Glomerular endothelial cell (primary cell): ENCODE measurements around the gene IL36RN. TPM values are rescaled to one million over a fixed set of nuclear protein-coding genes. Genes with fewer than 3 reads are reported as not detected.
"Not testable (repeated sequence)": the region's sequence is repeated elsewhere in the genome, so short reads cannot be mapped to it uniquely, and the experiment has no call there.

Source experiments
- DNase-seq: peaks from one replicate; pipeline ENCODE4 v3.0.0-alpha.2; 2011; ENCODE audit warnings: low read depth, low spot score; ENCODE audit errors: extremely low read depth
- total RNA-seq: library from RNA; depleted of rRNA; stranded (reverse); fragments of >200 nt; gene quantifications from 2 replicates; pipeline ENCODE4 v1.2.3, GENCODE V29; 2015

IL36RN gene
- total RNA-seq, 1 donor from 2014 or later, result not detected

DNA sequence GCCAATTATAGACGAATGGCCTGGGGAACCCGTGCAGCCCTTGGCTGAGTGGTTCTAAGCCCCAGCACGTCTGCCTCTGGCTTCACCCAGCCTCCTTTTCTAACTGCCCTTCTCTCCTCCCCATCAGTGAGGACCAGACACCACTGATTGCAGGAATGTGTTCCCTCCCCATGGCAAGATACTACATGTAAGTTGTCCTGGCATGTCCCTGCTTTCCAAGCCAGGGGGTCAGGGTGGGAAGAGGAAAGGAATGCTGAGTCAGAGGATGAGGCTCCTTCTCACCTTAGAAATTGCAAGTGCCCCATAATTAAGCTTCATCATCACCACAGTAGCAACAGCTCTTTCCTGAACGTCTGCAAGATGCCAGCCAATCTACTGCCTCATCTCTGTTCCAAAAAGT is 13.6 kb downstream of the IL36RN start:
- DNase-seq, result no peak

DNA sequence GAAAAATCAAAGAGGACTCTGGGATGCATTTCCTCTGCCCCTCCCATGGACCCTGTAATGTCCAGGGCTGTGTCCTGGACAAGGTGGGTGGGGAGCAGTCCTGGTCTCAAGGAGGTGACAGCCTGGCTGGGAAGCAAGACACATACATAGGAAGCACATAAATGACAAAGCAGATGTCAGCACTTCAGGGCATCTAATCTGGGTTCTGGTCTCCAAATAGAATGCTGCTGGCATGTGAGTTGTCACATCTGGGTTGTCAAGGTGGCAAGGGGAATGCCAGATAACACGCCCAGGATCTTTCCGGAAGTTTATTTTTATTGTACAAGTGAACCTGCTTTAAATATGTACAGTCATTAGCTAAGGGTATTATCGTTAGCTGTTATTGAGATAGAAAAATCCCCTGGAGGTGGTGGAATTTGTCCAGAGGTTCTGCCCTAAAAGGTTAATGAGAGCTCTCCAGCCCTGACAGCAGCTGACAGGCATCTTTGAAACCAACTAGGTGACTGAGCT is 14.4 kb downstream of the IL36RN start:
- DNase-seq, result no peak

DNA sequence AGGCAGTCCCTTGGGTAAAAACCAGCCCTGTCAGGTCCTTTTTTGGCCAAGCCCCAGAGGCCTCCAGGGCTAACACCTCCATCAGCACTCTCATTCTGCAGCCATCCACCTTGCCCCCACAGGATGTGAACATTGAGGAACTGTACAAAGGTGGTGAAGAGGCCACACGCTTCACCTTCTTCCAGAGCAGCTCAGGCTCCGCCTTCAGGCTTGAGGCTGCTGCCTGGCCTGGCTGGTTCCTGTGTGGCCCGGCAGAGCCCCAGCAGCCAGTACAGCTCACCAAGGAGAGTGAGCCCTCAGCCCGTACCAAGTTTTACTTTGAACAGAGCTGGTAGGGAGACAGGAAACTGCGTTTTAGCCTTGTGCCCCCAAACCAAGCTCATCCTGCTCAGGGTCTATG is 16.0 kb downstream of the IL36RN start:
- no peak for DNase-seq

DNA sequence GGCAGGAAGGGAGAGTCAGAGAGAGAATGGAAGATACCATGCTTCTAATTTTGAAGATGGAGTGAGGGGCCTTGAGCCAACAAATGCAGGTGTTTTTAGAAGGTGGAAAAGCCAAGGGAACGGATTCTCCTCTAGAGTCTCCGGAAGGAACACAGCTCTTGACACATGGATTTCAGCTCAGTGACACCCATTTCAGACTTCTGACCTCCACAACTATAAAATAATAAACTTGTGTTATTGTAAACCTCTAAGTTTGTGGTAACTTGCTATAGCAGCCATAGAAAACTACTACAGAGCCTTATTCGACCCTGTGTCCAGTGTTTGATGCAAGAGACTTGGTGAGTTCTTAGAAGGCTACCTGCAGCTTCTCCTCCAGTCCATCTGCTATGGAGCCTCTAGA is 16.6 kb downstream of the IL36RN start:
- DNase-seq, result no peak

DNA sequence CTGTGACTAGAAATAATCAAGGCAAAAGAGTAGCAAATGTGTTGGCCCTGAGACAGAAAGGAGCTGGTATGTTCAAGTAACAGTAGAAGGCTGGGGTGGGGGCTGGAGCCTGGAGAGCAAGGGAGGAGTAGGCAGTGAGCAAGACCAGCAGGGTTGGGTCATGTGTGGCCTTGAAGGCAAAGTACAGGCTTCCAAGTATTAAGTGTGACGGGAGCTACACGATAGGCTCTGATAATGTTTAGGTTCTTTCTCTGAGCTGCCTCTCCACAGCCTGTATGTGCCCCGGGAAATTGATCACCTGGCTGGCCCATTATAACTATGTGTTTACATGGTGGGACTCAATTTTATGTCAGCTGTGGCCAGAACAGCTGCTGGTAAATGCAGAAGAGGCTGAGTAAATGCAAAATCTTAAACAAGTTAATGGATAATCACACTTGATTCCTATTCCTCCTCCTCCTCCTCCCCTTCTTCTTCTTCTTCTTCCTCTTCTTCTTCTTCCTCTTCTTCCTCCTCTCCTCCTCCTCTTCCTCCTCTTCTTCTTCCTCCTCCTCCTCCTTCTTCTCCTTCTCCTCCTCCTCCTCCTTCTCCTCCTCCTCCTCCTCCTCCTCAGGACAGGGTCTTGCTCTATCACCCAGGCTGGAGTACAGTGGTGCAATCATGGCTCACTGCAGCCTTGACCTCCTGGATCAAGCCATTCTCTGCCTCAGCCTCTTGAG is 18.1 kb downstream of the IL36RN start:
- DNase-seq, result no peak

DNA sequence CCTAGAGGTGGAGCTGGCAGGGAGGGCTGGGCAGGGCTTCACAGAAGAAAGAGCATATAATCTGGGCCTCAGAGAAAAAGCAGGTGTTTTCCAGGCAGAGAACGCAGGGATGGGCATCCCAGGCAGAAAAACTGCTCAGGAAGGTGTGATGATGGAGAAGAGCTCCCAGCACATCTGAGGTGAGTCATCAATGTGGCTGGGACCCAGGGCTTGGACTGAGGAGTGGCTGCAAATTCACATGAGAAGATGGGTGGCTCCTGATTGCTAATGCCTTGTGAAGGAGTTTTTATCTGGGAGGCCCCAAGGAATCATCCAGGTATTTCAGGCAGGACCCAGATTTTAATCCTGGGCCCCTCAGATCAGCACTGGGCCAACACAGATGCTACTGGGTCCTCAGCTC is 18.9 kb downstream of the IL36RN start:
- DNase-seq, result no peak

DNA sequence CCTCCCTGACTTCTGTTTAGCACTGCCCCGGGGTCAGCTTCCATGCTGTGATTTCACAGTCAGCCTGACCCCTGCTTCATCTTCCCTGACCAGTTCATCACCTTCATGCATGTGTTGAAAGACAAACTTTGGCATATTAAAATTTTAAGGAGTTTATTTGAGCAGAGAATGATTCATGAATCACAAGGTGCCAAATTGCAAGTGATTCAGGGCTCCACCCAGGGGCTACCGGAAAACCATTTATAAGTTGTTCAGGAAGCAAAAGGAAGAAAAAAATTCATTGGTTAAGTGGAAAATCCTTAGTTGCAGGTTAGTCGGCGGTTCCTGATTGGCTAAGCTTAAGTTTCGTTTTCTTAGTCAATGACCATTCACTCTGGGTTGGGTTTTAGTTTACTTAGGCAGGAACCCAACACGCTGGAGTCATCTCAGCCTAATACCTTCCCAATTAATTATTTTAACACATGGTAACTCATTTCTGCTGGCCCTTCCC is 19.4 kb downstream of the IL36RN start:
- DNase-seq, result no peak

DNA sequence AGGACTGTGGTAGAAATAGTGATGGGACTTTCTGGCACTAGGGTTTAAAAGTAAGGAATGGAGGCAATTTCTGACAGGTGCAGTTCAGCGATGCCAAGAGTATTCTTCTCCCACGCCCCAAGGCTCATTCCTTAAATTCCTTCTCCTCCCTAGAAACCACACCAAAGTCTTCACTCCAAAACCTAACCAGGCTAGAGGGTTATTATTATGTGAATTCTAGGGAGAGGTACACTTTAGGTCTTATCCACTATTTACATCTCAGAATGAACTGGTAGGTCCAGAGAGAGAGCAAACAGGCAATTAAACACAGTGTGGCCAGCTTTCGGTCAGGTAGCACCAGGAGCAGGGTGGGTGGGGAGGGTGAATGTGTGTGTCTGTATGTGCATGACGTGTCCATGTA is 20.1 kb downstream of the IL36RN start:
- DNase-seq, result no peak

DNA sequence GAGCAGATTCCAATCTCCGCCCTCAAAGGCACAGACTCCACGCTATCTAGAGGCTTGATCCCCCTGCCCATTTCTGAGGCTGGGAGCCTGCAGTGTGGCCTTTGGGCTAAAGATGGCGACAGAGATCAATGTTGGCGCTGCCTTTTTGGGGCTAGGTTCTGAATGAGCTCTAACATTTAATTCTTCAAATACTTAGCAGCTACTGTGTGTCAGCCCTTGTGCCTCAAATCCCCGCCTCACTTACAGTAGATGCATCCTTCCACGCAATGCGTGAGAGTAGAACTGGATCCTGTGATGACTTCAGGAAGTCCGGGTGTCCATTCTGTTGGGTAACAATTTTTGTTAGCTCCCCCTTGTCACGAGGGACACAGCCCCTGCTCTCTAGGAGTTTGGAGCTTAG is 21.1 kb downstream of the IL36RN start:
- DNase-seq, result no peak

DNA sequence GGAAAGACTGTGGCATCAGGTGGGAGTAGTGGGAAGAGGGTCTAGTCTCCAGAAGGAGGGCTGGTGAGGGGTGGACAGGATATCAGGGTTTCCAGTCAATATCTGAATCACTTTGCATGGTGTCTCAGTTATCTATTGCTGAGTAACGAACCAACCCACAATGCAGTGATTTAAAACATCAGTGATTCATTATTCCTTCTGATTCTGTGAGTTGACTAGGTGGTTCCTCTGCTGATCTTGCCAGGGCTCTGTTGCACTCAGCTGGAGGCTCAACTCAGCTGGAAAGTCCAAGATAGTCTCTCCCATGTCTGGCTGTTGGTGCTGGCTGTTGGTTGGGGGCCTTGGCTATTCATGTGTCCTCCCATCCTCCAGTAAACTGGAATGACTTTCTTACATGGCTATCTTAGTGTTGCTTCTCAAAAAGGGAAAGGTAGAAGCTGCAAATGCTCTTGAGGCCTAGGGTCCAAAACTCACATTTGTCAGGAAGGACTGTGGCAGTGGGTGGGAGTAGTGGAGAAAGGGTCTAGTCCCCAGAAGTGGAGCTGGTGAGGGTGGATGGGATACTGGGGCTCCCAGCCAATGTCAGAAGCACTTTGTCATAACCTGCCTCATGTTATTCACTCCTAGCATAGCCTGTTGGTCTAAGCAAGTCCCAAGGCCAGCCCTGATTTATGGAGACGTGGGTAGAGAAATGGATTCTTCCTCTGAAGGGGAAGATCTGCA is 22.7 kb downstream of the IL36RN start:
- DNase-seq, result no peak

DNA sequence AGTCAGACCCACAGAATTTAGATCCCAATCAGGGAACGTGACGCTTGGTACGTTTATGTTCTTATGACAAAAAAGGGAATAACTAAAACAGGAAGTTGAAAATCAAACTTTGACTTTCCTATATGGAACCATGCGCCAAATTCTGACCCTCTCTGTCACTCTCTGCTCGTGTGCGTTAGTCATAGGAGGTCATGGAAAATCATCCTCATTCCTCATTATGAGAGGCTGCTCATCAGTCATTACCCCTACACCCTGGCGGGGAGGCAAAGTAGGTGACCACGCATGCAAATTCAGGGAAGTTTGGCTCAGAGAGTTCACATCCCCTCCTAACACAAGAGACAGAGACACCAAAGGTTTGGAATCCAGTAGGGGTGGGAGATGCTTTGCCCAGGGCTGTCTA is 24.3 kb downstream of the IL36RN start:
- DNase-seq, result no peak

DNA sequence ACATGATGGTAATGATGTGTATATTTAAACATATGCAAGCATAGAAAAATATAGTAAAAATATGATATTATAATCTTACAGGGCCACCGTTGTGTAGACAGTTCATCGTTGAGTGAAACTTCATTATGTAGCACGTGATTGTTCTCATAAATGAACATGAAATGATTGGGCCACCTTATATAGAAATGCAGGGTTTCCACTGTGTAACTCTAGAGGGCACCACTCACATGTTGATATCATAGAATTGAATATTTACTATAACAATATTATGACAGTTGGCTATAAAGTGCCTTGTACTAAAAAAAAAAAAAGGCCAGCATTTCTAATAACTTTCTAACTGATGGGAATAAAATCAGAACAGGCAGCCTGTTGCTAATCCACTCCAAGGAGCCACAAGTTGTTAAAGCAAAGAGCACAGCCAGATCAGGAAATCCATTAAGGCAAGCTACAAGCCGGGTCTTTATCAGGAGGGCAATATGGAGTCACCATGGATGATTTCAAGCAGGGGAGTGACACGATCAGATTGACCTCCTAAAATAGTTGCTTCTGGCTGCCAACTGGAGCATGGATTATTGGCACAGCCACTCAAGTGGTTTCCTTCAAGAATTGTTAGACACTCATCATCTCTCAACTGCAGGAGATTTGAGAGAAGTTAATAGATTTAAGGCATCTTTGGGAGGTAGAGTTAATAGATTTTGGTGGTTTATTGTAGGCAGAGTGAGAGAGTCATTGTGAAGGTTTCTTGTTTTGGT is 25.4 kb downstream of the IL36RN start:
- DNase-seq, result no peak

DNA sequence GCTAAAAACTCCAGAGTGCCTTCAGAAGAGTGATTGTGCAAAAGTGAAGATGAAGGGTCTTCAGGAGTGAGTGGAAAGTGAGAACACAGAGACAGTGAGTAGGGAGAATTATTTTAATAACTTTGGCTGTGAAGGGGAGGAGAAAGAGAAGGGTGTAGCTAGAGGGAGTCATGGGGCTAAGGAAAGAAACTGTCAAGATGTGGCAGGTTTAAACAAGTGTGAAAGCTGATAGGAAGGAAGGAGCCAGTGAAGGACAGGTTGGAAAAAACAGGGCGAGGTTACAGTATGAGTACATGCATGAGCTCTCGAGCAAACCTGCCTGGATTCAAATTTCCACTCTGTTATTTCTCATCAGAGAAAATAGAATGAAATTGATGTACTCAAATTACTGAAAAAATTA is 26.5 kb downstream of the IL36RN start:
- no peak for DNase-seq

DNA sequence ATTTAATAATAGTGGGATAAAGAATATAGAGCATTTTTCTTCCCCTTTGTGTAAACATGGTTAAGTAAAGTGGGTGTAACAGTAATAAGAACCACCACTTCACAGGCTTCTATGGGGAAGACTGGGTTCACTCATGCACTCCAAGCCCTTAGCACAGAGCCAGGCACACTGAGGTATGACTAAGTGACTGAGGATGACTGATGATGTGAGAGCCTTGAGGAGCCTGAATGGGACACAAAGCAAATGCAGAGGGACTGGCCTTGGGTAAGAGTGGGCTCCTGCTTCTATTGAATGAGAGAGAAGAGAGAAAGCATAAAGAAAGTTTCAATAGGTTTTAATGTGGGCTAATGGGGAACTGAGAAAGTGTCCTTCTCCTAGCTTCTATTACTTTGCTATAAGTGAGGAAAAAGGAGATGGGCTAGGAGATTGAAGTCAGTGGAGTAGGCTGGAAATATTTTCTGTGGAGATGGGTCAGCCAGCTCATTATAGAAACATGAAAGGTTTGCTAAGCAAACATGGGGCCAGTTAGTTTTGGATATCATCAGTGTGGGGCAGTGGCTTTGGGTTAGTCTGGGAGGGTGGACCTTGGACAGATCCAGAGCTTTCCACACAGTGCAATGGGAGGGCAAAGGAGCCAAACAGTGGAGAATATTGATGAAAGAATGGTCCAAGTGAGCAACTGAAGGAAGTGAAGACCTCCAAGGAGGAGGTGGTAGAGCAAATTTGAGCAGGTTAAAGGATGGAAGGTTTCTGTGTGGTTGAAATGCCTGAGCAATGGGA is 29.4 kb downstream of the IL36RN start:
- DNase-seq, result no peak

DNA sequence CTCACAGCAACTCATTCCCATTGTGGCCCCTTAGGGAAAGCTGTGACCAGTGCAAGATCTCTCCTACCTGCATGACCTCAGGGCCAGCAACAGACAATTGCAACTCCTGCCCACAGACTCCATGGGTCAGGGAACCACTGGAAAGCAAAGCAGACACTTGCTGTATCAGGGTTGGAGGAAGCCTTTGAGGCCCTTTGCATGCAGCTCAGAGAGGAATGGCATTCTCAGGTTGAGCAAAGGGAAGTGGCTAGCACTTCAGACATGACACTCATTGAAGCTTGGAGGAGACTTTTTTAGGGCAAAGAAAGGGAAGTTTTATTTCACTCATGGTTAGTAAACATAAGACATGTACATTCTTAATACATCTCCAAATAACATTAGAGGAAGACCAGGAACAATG is 30.9 kb downstream of the IL36RN start:
- DNase-seq, result no peak

DNA sequence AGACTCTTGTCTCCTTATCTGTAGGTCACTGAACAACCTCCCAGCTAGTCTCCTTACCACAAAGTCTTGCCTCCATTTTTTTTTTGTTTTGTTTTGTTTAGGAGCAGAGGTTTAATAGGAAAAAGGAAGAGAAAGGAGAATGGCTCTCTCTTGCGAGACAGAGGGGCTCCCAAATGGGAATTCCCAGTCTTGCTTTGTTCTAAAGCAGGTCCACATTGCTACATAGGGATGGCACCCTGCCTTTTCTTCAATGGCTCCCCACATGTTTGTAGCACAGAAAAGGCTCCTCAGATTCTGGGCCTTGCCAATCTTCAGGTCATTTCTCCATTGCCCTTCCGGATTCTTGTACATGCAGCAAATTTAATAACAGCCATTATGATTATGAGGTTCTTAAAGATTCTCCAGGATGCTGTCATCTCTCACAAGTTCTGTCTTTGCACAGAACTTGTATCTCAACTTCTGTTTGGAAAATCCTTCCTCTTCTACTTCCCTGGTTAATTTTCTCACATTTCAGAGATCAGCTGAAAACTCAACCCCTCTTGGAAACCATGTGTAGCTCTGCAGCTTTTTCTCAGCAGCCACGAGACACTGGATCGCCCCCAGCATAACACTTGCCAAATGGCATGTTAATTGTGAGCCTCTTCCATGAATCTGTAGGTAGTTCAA is 32.4 kb downstream of the IL36RN start:
- DNase-seq, result no peak

DNA sequence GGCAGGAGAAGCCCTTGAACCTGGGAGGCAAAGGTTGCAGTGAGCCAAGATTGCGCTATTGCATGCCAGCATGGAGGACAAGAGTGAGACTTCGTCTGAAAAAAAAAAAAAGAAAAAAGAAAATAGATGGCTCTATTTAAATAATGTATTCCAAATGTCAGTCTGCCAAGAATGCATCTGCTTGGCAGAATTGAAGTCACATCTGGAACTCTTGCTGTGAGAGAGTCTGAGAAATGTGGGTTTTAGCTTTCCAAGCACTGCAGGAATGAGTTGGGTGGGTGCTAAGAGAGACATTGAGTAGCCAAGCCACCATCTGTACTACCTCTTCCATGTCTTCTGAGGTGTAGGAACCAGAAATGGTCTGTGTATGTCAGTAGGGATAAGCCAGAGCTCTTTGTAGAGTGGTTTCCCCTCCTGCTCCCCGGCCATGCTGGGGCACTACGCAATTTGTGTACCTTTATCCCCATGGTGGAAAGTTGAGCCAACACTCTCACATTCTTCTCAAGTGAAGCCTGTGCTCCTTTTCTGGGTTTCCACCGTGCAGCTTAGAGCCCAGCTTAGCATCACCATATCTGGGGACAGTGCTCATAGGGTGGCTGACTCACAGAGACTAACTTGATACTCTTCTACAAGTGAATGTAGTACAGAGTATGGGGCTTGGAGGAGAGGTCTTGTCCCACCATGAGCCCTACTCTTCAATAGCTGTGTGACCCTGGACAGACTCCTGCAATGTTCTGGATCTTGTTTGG is 34.0 kb downstream of the IL36RN start:
- no peak for DNase-seq

DNA sequence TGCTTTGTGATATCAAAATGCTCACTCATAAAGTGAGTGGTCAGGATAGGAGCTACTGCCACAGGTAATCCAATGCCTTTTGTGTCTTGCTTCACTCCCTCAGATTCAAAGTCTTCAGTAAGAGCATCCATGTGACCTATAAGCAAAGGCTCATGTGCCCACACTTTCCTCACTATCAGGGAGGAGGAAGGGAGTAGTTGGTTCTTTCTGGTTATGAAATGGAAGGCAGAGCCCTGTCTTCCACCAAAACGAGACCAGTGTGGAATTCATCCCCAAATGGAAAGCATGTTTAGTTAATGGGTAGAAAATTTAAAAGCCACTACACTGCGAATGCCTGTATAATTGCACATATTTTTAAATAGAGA is 34.6 kb downstream of the IL36RN start:
- no peak for DNase-seq

DNA sequence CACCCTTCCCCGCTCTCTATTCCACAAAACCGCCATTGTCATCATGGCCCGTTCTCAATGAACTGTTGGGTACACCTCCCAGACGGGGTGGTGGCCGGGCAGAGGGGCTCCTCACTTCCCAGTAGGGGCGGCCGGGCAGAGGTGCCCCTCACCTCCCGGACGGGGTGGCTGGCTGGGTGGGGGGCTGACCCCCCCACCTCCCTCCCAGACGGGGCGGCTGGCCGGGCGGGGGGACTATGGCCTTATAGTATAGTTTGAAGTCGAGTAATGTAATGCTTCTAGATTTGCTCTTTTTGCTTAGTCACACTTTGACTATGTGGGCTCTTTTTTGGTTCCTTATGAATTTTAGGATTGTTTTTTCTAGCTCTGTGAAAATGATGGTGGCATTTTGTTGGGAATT is 37.3 kb downstream of the IL36RN start:
- DNase-seq, result not testable (repeated sequence)
